Activated T-helper 2 cell treated with anti-CD3 and anti-CD28 coated beads, Interferon-gamma antibody, Interleukin-2, Interleukin-4, amounts not matched to agents 10 μg/mL and 5 μg/mL and 100 μg/mL, durations not matched to agents 14 hours and 24 hours and 36 hours (primary cell): ENCODE data around the gene LHX4. TPM values are rescaled to one million over a fixed set of nuclear protein-coding genes. Genes with fewer than 3 reads are reported as not detected.

Experiments used
- DNase-seq: peaks from one replicate; pipeline ENCODE4 v3.0.0; 2021; ENCODE audit warnings: low spot score
- H3K27ac Mint-ChIP-seq: one replicate; pipeline ENCODE4 v1.8.0; 2021; ENCODE audit warnings: mixed read lengths
- H3K27me3 Mint-ChIP-seq: one replicate; pipeline ENCODE4 v1.8.0; 2021; ENCODE audit warnings: low read depth, mixed read lengths
- H3K36me3 Mint-ChIP-seq: one replicate; pipeline ENCODE4 v1.8.0; 2021; ENCODE audit warnings: low read depth, mixed read lengths
- H3K4me1 Mint-ChIP-seq: one replicate; pipeline ENCODE4 v1.8.0; 2021; ENCODE audit warnings: low read depth, mixed read lengths
- H3K4me3 Mint-ChIP-seq: one replicate; pipeline ENCODE4 v1.8.0; 2021; ENCODE audit warnings: low read depth, mild to moderate bottlenecking, moderate library complexity, mixed read lengths
- H3K9me3 Mint-ChIP-seq: one replicate; pipeline ENCODE4 v1.8.0; 2021; ENCODE audit warnings: mixed read lengths
- intact Hi-C: fragments of 100-400 bp; cut with micrococcal nuclease; formaldehyde crosslinking; loops from one replicate; pipeline ENCODE4 v1.15.1; 2023
- total RNA-seq: library from RNA; stranded (reverse); gene quantifications from 2 replicates; pipeline ENCODE4 v1.2.3, GENCODE V29; 2022

Gene LHX4
- total RNA-seq, 1 donor from 2014 or later, result not detected

DNA sequence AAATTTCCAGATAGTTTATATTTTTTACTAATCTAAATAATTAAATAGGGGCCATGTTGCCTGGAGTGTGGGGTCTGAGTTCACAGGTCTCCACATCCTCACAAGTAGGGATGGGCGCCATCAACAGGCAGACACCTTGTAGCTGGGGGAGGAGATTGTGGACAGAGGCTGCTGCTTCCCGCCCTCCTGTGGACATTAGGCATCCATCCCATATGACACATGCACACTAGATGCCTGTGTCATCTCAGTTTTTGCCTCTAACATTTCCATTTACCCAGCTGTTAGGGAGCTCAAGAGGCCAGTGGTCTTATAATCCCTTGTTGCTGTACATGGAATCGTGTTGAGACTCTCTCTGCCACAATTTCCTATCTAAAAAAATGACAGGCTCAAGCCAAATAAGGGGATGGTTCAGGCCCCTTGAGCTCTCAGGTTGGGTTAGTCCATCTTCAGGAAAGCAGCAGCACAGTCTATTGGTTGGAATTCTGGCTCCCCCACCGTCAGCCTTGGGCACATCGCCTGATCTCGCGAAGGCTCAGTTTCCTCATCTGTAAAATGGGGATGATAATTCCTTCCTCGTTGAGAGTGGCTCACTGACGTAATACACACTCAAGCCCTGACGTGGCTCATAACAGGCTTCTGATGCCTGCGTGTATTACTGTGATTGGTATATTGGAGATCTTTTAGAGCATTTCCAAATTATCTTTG is 13.6 kb downstream of the LHX4 start:
- H3K36me3 Mint-ChIP-seq, result no peaks in the 10 kb centered on the region
- H3K4me1 Mint-ChIP-seq, result peaks cover 7% of the 10 kb centered on the region
- no peak overlapping the region for H3K4me3 Mint-ChIP-seq
- no peak for DNase-seq
- no peak overlapping the region for H3K27ac Mint-ChIP-seq
- intact Hi-C loops, result no loop called here
- H3K27me3 Mint-ChIP-seq, result peaks cover 37% of the 10 kb centered on the region
- H3K9me3 Mint-ChIP-seq, result no peaks in the 10 kb centered on the region

DNA sequence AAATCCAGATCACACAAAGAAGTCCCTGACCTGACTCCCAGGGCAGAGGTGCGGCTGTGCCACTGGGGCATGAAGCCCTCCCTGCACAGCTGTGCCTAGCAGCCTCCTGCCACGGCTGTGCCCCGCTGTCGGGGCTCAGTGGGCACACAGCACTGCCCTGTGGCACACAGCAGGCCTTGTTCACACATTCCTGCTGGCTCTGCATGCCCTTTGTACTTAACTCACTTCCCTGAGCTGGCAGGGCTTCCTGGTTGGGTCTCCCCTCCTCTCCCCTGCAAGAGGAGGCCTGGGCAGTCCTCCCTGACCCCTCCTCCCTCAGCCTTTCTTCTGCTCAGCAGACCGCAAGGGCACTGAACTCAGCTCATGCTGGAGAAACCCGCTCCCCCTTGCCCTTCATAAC is 14.8 kb downstream of the LHX4 start:
- intact Hi-C loops, result no loop called here
- no peaks in the 10 kb centered on the region for H3K36me3 Mint-ChIP-seq
- no peak overlapping the region for H3K27ac Mint-ChIP-seq
- no peak overlapping the region for H3K4me3 Mint-ChIP-seq
- H3K9me3 Mint-ChIP-seq, result no peaks in the 10 kb centered on the region
- peaks cover 5% of the 10 kb centered on the region for H3K4me1 Mint-ChIP-seq
- peaks cover 30% of the 10 kb centered on the region for H3K27me3 Mint-ChIP-seq
- no peak for DNase-seq

DNA sequence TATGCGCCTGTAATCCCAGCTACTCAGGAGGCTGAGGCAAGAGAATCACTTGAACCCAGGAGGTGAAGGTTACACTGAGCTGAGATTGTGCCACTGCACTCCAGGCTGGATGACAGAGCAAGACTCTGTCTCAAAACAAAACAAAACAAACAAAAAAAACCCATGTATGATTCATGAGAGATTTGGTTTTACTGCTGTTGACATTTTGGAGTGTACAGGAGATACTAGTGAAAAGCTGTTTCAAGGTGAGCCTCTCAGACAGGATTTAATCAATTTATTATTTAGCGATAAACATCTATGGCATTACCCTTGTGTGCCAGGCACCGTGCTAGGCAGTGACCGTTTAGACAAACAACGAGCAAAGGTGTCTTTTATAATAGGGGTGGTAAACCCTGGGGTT is 16.5 kb downstream of the LHX4 start:
- Mint-ChIP-seq H3K4me1 (peaks cover 5% of the 10 kb centered on the region), H3K27ac (no peak overlapping the region), H3K27me3 (peaks cover 15% of the 10 kb centered on the region), H3K4me3 (no peak overlapping the region), H3K36me3 (no peaks in the 10 kb centered on the region), H3K9me3 (no peaks in the 10 kb centered on the region)
- intact Hi-C loops, result no loop called here
- no peak for DNase-seq

GRCh38 chr1:180247061-180247460 is 17.0 kb downstream of the LHX4 start:
- Mint-ChIP-seq H3K4me3 (no peak overlapping the region), H3K27me3 (peaks cover 12% of the 10 kb centered on the region), H3K9me3 (no peaks in the 10 kb centered on the region), H3K27ac (no peak overlapping the region), H3K4me1 (peaks cover 5% of the 10 kb centered on the region), H3K36me3 (no peaks in the 10 kb centered on the region)
- no peak for DNase-seq
- intact Hi-C loops, result no loop called here

DNA sequence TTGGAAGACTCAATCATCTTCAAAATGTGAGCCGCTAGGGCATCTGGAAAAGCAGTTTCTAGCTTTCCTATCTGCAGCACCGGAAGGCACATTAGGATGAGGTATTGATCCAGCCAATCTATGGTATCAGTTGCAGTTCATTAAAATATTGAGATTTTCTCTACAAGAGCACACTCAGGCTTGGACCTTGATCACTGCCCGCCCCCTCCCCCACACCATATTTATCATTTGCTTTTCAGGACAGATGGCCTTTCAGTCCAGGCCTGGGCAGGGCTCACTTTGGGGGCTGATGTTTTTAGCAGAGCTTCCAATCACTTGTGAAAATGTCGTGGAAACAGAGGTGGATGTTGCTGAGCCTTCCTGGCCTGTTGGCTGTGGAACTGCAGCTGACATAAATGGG is 17.5 kb downstream of the LHX4 start:
- H3K27me3 Mint-ChIP-seq, result peaks cover 7% of the 10 kb centered on the region
- H3K36me3 Mint-ChIP-seq, result no peaks in the 10 kb centered on the region
- H3K27ac Mint-ChIP-seq, result no peak overlapping the region
- H3K9me3 Mint-ChIP-seq, result no peaks in the 10 kb centered on the region
- DNase-seq, result no peak
- peaks cover 5% of the 10 kb centered on the region for H3K4me1 Mint-ChIP-seq
- intact Hi-C loops, result no loop called here
- H3K4me3 Mint-ChIP-seq, result no peak overlapping the region

DNA sequence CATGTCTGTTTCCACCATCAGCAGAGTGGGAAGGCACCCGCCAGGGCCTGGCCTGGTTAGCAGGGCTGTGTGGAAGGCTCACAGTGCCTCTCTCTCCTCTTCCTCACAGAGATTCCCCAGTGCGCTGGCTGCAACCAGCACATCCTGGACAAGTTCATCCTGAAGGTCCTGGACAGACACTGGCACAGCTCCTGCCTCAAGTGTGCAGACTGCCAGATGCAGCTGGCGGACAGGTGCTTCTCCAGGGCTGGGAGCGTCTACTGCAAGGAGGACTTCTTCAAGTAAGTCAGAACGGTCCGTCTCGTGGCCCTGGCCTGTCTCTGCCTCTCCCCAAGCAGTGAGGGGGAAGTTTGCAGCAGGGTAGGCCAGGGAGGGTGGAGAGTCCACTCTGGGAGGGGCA is 18.1 kb downstream of the LHX4 start:
- Mint-ChIP-seq H3K36me3 (no peaks in the 10 kb centered on the region), H3K27ac (no peak overlapping the region), H3K27me3 (peaks cover 9% of the 10 kb centered on the region), H3K4me3 (no peak overlapping the region), H3K4me1 (peaks cover 5% of the 10 kb centered on the region), H3K9me3 (no peaks in the 10 kb centered on the region)
- DNase-seq, result no peak
- intact Hi-C loops, result no loop called here

DNA sequence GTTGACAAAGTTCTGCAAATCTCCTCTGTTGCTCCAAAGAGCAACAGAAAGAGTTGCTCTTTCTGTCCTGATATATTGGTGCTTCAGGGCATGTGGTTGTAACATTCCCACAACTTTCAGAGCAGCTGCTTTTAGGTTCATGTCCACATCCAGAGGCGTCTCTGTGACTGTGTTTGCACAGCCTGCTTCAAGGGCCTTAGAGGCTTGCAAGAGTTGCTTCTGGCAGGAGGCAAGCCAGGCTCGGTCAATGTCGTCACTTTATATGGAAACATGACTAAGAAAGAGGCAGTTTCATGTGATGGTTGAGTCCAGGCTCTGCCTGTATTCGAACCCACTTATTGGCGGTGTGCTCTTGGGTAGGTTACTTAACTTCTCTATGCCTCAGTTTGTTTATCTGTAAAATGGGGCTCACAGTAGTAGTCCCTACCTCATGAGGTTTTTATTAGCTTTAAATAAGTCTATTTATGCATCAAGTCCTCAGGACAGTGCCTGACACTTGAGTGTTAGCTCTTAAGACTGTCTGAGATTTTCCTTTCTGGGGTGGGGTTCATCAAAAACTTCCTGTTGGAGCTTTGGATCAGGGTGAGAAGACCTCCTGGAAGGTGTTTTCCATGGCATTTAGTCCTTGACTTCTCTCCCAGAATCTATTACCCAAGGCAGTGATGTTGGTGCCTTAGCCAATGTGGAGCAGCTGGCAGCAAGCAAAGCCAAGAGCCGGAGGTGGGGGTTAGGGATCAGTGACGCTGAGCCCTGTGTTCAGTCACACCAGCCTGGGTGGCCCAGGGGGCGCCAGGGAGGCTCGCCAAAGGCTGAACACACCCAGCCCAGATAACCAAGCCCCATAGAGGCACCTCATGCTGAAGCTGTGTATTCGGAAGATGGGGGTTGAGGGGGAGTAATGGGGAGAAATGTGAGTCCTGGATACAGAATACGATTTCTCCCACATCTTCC is 18.9 kb downstream of the LHX4 start:
- no peak overlapping the region for H3K4me3 Mint-ChIP-seq
- no peak overlapping the region for H3K27ac Mint-ChIP-seq
- H3K9me3 Mint-ChIP-seq, result no peaks in the 10 kb centered on the region
- H3K36me3 Mint-ChIP-seq, result no peaks in the 10 kb centered on the region
- no peak for DNase-seq
- intact Hi-C loops, result no loop called here
- H3K27me3 Mint-ChIP-seq, result peaks cover 9% of the 10 kb centered on the region
- peaks cover 5% of the 10 kb centered on the region for H3K4me1 Mint-ChIP-seq

GRCh38 chr1:180249725-180250498 is 19.8 kb downstream of the LHX4 start:
- intact Hi-C loops, result no loop called here
- Mint-ChIP-seq H3K27ac (no peak overlapping the region), H3K4me3 (no peak overlapping the region), H3K9me3 (no peaks in the 10 kb centered on the region), H3K27me3 (peaks cover 9% of the 10 kb centered on the region), H3K36me3 (no peaks in the 10 kb centered on the region), H3K4me1 (peaks cover 5% of the 10 kb centered on the region)
- no peak for DNase-seq

DNA sequence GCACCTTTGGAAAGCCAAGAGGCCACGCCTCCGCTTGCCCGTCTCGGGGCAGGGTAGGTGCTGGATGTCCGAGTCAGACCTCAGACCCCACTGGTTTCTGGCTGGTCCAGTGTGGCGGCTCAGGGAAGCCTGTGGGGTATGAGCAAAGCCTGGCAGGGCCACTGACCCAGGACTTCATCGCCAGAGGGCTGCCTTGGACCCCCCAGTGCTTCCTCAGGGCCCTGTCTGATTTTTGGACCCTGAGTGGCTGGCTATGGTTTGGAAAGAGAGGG is 20.4 kb downstream of the LHX4 start:
- peaks cover 5% of the 10 kb centered on the region for H3K4me1 Mint-ChIP-seq
- no peak for DNase-seq
- no peaks in the 10 kb centered on the region for H3K9me3 Mint-ChIP-seq
- H3K36me3 Mint-ChIP-seq, result no peaks in the 10 kb centered on the region
- no peak overlapping the region for H3K27ac Mint-ChIP-seq
- no peak overlapping the region for H3K4me3 Mint-ChIP-seq
- intact Hi-C loops, result no loop called here
- peaks cover 8% of the 10 kb centered on the region for H3K27me3 Mint-ChIP-seq

GRCh38 chr1:180250883-180251509 is 20.9 kb downstream of the LHX4 start:
- Mint-ChIP-seq H3K36me3 (no peaks in the 10 kb centered on the region), H3K27me3 (peaks cover 4% of the 10 kb centered on the region), H3K4me3 (no peak overlapping the region), H3K27ac (no peak overlapping the region), H3K9me3 (no peaks in the 10 kb centered on the region), H3K4me1 (peaks cover 5% of the 10 kb centered on the region)
- intact Hi-C loops, result no loop called here
- no peak for DNase-seq

GRCh38 chr1:180251526-180252305 is 21.7 kb downstream of the LHX4 start:
- H3K36me3 Mint-ChIP-seq, result no peaks in the 10 kb centered on the region
- intact Hi-C loops, result loop anchor here (1.0 kb wide), 3 partner anchors 165 to 231 kb away; no protein-coding TSS in a partner anchor
- no peak overlapping the region for H3K27ac Mint-ChIP-seq
- no peak for DNase-seq
- peaks cover 4% of the 10 kb centered on the region for H3K27me3 Mint-ChIP-seq
- no peak overlapping the region for H3K4me3 Mint-ChIP-seq
- peaks cover 3% of the 10 kb centered on the region for H3K4me1 Mint-ChIP-seq
- H3K9me3 Mint-ChIP-seq, result no peaks in the 10 kb centered on the region
